Erythroblast (primary cell): ENCODE measurements around the gene IL1R2.

Experiments
- GATA1 ChIP-seq: IDR thresholded peaks from 2 replicates; pipeline ENCODE4 v1.6.1; 2011; ENCODE audit warnings: low read depth, mild to moderate bottlenecking, control low read depth, low read length, moderate library complexity
- POLR2A ChIP-seq: IDR thresholded peaks from 2 replicates; pipeline ENCODE4 v1.6.1; 2011; ENCODE audit warnings: mild to moderate bottlenecking, low read length

- TF ChIP-seq GATA1 (no peak), POLR2A (no peak)
Observed at GRCh38 chr2:101963198-101963597, 28.6 kb upstream of the IL1R2 start.
